HFFc6 (cell line): Measurements from ENCODE around the gene CLEC10A. TPM values are rescaled to one million over a fixed set of nuclear protein-coding genes. Genes with fewer than 3 reads are reported as not detected.
A peak's percentile ranks its signal among the peaks of the same experiment; 100 is the strongest.
"Not testable (repeated sequence)": the region's sequence is repeated elsewhere in the genome, so short reads cannot be mapped to it uniquely, and the experiment has no call there.

Source experiments
- DNase-seq: peaks from one replicate; pipeline ENCODE4 v3.0.0-alpha.2; 2018
- H3K27ac Mint-ChIP-seq: 2 replicates; pipeline ENCODE4 v1.8.0; 2020; ENCODE audit warnings: mild to moderate bottlenecking, mixed read lengths
- H3K27me3 Mint-ChIP-seq: 2 replicates; pipeline ENCODE4 v1.8.0; 2021; ENCODE audit warnings: mild to moderate bottlenecking, moderate library complexity, mixed read lengths; ENCODE audit not compliant: insufficient read depth
- H3K36me3 Mint-ChIP-seq: 2 replicates; pipeline ENCODE4 v1.8.0; 2021; ENCODE audit warnings: low read depth, mixed read lengths
- H3K4me1 Mint-ChIP-seq: 2 replicates; pipeline ENCODE4 v1.8.0; 2020; ENCODE audit warnings: low read depth, mixed read lengths
- H3K4me3 Mint-ChIP-seq: 2 replicates; pipeline ENCODE4 v1.8.0; 2020; ENCODE audit warnings: mild to moderate bottlenecking, moderate library complexity, mixed read lengths
- H3K9me3 Mint-ChIP-seq: 2 replicates; pipeline ENCODE4 v1.8.0; 2020; ENCODE audit warnings: mild to moderate bottlenecking, mixed read lengths
- total RNA-seq, 6 experiments: library from RNA; stranded (reverse); fragmentation: NEBNext Ultra II Directional; extraction: Animal tissue kit (Norgen Biotek cat#: 25700); gene quantifications; 2 replicates in 1 of 6; 3 replicates in 5 of 6; pipeline ENCODE4 v1.2.3, GENCODE V29; 2021
- TF ChIP-seq, protein P1 (sequence below): fragments of 200-600 bp; sonication (generic); IDR thresholded peaks from 2 replicates; pipeline ENCODE4 v1.5.0; 2021; ENCODE audit warnings: antibody characterized with exemption, mild to moderate bottlenecking

CLEC10A gene
- total RNA-seq, 6 experiments from 2014 or later = not detected

DNA sequence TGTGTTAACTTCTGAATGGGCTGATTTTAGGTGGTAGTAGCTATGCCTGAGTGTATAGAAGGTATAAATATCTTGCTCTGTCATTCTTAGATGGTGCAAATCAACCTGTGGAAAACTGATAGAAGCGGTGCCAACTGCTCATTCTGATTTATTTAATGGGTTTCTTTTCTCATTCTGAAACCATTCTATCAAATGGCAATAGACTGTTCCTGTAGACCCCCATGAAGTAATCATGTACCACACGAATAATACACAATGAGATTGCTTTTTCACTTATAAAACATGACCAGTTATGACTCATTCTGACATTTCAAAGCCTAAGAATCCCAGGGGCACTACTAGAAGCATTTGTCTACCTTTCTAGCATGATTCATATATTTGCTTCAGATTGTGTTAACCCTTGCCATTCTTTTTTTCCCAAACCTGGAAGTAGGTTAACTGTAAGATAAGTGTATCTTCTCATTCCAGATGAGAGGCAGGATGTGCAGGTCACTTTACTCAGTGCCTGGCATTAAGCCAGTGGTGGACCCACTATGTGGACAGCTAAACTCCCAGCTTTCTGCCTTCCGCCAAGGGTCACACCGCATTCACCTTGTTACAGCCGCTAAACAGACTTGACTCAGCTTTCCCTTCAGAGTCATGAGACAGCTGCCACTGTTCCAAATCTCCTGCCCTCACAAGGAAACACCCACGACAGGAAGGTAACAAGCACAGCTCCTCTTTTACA lies 19.7 kb downstream of the CLEC10A start:
- no peak overlapping the region for H3K4me3 Mint-ChIP-seq

DNA sequence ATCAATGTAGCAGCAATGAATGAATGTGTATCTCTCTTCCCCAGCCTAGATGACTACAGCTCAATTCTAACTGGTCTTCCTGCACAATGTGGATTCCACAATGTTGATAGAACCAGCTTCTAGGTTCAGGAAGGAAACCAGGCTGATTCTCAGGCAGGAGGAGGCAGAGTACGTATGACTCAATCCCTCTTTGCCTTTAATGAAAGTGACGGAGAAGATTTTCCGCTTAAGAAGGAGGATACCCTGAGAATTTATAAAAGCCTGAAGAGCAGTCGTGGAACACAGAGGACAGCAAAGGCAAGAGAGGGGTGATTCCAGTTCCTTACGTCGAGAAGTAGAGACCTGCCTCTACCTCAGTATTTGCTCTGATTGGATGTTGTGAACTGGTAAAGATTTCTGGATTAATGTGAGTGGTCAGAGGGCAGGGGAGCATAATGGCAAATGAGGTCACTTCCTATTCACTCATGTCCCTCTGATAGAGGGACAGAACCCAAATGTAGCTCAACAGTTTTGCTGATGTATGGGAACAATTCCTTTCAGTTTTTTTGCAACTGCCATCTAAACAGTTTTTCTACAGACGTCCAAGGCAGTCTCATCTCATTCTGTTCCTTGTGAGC lies 21.1 kb downstream of the CLEC10A start:
- no peak for DNase-seq
- TF ChIP-seq, protein P1, sequence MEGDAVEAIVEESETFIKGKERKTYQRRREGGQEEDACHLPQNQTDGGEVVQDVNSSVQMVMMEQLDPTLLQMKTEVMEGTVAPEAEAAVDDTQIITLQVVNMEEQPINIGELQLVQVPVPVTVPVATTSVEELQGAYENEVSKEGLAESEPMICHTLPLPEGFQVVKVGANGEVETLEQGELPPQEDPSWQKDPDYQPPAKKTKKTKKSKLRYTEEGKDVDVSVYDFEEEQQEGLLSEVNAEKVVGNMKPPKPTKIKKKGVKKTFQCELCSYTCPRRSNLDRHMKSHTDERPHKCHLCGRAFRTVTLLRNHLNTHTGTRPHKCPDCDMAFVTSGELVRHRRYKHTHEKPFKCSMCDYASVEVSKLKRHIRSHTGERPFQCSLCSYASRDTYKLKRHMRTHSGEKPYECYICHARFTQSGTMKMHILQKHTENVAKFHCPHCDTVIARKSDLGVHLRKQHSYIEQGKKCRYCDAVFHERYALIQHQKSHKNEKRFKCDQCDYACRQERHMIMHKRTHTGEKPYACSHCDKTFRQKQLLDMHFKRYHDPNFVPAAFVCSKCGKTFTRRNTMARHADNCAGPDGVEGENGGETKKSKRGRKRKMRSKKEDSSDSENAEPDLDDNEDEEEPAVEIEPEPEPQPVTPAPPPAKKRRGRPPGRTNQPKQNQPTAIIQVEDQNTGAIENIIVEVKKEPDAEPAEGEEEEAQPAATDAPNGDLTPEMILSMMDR = no peak
- peaks cover 32% of the 10 kb centered on the region for H3K27me3 Mint-ChIP-seq
- no peaks in the 10 kb centered on the region for H3K36me3 Mint-ChIP-seq
- no peaks in the 10 kb centered on the region for H3K9me3 Mint-ChIP-seq
- no peak overlapping the region for H3K27ac Mint-ChIP-seq
- peaks cover 25% of the 10 kb centered on the region for H3K4me1 Mint-ChIP-seq
- H3K4me3 Mint-ChIP-seq = no peak overlapping the region

More for the DNA sequence above, 19.7 kb downstream of the CLEC10A start:
- Mint-ChIP-seq H3K27ac (no peak overlapping the region), H3K27me3 (peaks cover 30% of the 10 kb centered on the region), H3K4me1 (peaks cover 25% of the 10 kb centered on the region), H3K9me3 (no peaks in the 10 kb centered on the region), H3K36me3 (no peaks in the 10 kb centered on the region)
- peak; percentile 51 for DNase-seq
- TF ChIP-seq, protein P1 = no peak

DNA sequence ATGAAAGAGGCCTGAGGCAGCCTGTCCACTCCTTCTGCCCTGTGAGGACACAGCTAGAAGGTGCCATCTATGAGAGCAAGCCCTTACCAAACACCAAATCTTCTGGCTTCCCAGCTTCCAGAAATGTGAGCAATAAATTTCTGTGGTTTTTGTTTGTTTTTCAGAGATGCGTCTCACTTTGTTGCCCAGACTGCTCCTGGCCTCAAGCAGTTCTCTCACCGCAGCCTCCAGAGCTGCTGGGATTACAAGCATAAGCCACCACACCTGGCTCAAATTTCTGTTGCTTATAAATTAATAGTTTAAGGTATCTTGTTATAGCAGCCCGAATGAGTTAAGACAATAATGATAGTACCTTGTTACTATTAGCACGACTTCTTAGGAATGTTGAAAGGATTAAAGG lies 23.7 kb downstream of the CLEC10A start:
- H3K27ac Mint-ChIP-seq = no peak overlapping the region
- no peaks in the 10 kb centered on the region for H3K36me3 Mint-ChIP-seq
- peaks cover 25% of the 10 kb centered on the region for H3K4me1 Mint-ChIP-seq
- H3K27me3 Mint-ChIP-seq = peaks cover 30% of the 10 kb centered on the region
- TF ChIP-seq, protein P1 = no peak
- no peaks in the 10 kb centered on the region for H3K9me3 Mint-ChIP-seq
- H3K4me3 Mint-ChIP-seq = no peak overlapping the region
- DNase-seq = peak; percentile 40

DNA sequence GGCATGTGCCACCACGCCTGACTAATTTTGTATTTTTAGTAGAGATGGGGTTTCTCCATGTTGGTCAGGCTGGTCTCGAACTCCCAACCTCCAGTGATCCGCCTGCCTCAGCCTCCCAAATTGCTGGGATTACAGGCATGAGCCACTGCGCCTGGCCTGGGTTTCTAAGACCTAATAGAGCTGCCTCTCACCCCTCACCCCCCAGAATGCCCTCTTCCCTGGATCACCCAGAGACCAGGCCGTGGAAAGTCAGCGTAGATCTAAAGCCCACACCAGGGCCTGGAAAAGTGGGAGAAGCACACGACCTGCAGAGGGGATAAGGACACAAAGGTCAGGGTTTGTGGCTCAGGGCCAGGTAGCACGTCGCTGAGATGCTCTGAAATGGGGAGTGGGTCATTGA lies 29.5 kb downstream of the CLEC10A start:
- H3K4me3 Mint-ChIP-seq, H3K9me3 Mint-ChIP-seq, H3K27ac Mint-ChIP-seq, H3K36me3 Mint-ChIP-seq, DNase-seq: not testable (repeated sequence)
- peaks cover 24% of the 10 kb centered on the region for H3K4me1 Mint-ChIP-seq
- H3K27me3 Mint-ChIP-seq = peaks cover 24% of the 10 kb centered on the region

DNA sequence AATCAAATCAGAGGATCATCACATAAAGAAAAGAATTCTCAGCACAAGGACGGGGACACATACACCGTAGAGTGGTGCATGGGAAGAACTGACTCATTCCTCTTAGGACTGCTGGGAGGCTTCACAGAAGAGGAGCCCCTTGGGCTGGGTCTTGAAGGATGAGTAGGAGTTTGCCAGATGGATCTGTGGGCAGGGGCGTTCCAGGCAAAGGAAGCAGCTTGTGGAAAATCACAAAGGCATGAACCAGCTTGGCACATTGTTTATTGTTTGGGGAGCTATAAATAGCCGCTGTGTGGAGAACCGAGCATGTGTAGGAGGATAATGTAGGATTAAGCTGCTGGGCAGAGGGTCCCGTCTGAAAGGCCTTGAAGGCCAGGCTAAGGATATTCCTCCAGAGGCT lies 31.1 kb downstream of the CLEC10A start:
- no peak overlapping the region for H3K27ac Mint-ChIP-seq
- H3K4me3 Mint-ChIP-seq = no peak overlapping the region
- H3K36me3 Mint-ChIP-seq = no peaks in the 10 kb centered on the region
- no peak for DNase-seq
- H3K4me1 Mint-ChIP-seq = peaks cover 24% of the 10 kb centered on the region
- peaks cover 18% of the 10 kb centered on the region for H3K27me3 Mint-ChIP-seq
- TF ChIP-seq, protein P1 = no peak
- H3K9me3 Mint-ChIP-seq = no peaks in the 10 kb centered on the region

DNA sequence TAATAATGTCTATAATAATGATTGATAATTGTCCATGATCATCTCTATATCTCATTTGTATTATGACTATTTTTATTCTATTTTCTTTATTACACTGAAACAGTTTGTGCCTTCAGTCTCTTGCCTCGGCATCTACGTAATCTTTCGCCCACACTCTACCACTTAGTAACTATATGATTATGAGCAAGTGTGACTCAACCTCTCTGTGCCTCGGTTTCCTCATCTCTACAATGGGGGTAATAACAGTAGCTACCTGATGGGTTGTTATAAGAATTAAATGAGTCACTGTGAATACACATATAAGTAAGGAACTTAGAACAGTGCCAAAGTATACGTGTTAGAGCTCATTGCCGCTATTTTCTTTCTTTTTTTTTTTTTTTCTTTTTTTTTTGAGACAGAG lies 32.5 kb downstream of the CLEC10A start:
- Mint-ChIP-seq H3K36me3 (no peaks in the 10 kb centered on the region), H3K27me3 (peaks cover 13% of the 10 kb centered on the region), H3K27ac (no peak overlapping the region), H3K4me1 (peaks cover 24% of the 10 kb centered on the region), H3K9me3 (no peaks in the 10 kb centered on the region), H3K4me3 (no peak overlapping the region)
- TF ChIP-seq, protein P1 = no peak
- DNase-seq = no peak

DNA sequence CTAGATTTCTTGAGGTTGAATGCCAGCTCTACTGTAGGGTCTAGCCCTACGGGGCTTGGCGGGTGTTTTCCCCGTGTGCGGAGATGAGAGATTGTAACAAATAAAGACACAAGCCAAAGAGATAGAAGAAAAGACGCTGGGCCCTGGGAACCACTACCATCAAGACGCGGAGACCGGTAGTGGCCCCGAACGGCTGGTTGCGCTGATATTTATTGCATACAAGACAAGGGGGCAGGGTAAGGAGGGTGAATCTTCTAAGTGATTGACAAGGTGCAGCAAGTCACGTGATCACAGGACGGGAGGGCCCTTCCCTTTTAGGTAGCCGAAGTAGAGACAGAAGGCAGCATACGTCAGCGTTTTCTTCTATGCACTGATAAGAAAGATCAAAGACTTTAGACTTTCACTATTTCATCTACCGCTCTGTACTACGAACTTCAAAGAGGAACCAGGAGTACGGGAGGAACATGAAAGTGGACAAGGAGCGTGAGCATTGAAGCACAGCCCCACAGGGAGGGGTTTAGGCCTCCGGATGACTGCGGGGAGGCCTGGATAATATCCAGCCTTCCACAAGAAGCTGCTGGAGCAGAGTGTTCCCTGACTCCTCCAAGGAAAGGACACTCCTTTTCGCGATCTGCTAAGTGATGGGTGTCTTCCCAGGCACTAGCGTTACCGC lies 33.2 kb downstream of the CLEC10A start:
- Mint-ChIP-seq H3K27me3 (peaks cover 16% of the 10 kb centered on the region), H3K4me3 (peak overlapping the region; percentile 73), H3K4me1 (peaks cover 24% of the 10 kb centered on the region)
- H3K9me3 Mint-ChIP-seq, H3K36me3 Mint-ChIP-seq, H3K27ac Mint-ChIP-seq, DNase-seq: not testable (repeated sequence)
